Spleen (tissue), 7 donors: Measurements from ENCODE around the gene MMP7.

ENCODE experiments used
- CTCF ChIP-seq, 11 experiments: fragments of 200-600 bp in 7 of 11; fragments of 450-650 bp in 4 of 11; sonication (generic) in 4 of 11; IDR thresholded peaks in 8 of 11; conservative IDR thresholded peaks in 3 of 11; 1 replicate in 7 of 11; 2 replicates in 4 of 11; pipeline versions ENCODE4 v1.4.0 to v1.8.0; 2016 to 2021; ENCODE audit warnings: antibody characterized with exemption in 11 of 11, inconsistent platforms in 4 of 11, mild to moderate bottlenecking in 1 of 11
- POLR2A ChIP-seq, 3 donors: fragments of 450-650 bp; IDR thresholded peaks; one replicate each; pipeline ENCODE4 v1.5.1; 2017; ENCODE audit warnings: antibody characterized with exemption in 3 of 3, mild to moderate bottlenecking in 1 of 3
- POLR2AphosphoS5 ChIP-seq, 3 donors: sonication (generic); formaldehyde crosslinking; IDR thresholded peaks; one replicate each; pipeline ENCODE4 v1.5.1; 2017; ENCODE audit warnings: antibody characterized with exemption in 3 of 3
- donor health status: DM: no; HTN: no; CAD: no; lungs with moderate emphysema.
- donor health status: DM: no; HTN: no; CAD: no.
- donor health status: DM: no; HTN: no; CAD: no.

- TF ChIP-seq CTCF (IDR thresholded peaks at IDR 0.05 in 8 of 11, conservative IDR thresholded peaks at IDR 0.05 in 3 of 11) (no peak), POLR2AphosphoS5 (IDR thresholded peaks at IDR 0.05) (no peak), POLR2A (IDR thresholded peaks at IDR 0.05) (no peak)
These were observed 8.4 kb upstream of the MMP7 start for GRCh38 chr11:102538932-102539331.
